Neural progenitor cell (in vitro differentiated cells): ENCODE results near the gene ATXN3L. TPM values are rescaled to one million over a fixed set of nuclear protein-coding genes. Genes with fewer than 3 reads are reported as not detected.

Experiments
- DNase-seq: peaks from one replicate; pipeline ENCODE4 v3.0.0-alpha.2; 2016; ENCODE audit warnings: low spot score
- H2AFZ ChIP-seq: fragments of 200-600 bp; sonication (generic); replicated peaks from 2 replicates; pipeline ENCODE4 v1.6.1; 2016; ENCODE audit warnings: antibody characterized with exemption
- H3F3A ChIP-seq: fragments of 200-600 bp; sonication (generic); 2 replicates; pipeline ENCODE4 v1.6.1; 2016; ENCODE audit warnings: antibody characterized with exemption, low read depth
- H3K27ac ChIP-seq: fragments of 200-600 bp; sonication (generic); 2 replicates; pipeline ENCODE4 v1.5.1; 2016; ENCODE audit warnings: mild to moderate bottlenecking
- H3K27me3 ChIP-seq: fragments of 200-600 bp; sonication (generic); 2 replicates; pipeline ENCODE4 v1.6.1; 2016; ENCODE audit warnings: mild to moderate bottlenecking, moderate library complexity
- H3K36me3 ChIP-seq: fragments of 200-600 bp; sonication (generic); 2 replicates; pipeline ENCODE4 v1.5.1; 2016
- H3K4me1 ChIP-seq: fragments of 200-600 bp; sonication (generic); 2 replicates; pipeline ENCODE4 v1.6.1; 2016; ENCODE audit warnings: mixed run types
- H3K4me2 ChIP-seq: fragments of 200-600 bp; sonication (generic); 2 replicates; pipeline ENCODE4 v1.6.1; 2016
- H3K4me3 ChIP-seq: fragments of 200-600 bp; sonication (generic); 2 replicates; pipeline ENCODE4 v1.5.1; 2016
- H3K79me2 ChIP-seq: fragments of 200-600 bp; sonication (generic); 2 replicates; pipeline ENCODE4 v1.6.1; 2016; ENCODE audit warnings: low read depth
- H3K9ac ChIP-seq: fragments of 200-600 bp; sonication (generic); 2 replicates; pipeline ENCODE4 v1.6.1; 2016
- H3K9me3 ChIP-seq: fragments of 200-600 bp; sonication (generic); 2 replicates; pipeline ENCODE4 v1.5.1; 2016; ENCODE audit warnings: low read depth
- H4K20me1 ChIP-seq: fragments of 200-600 bp; sonication (generic); 2 replicates; pipeline ENCODE4 v1.6.1; 2016; ENCODE audit warnings: low read depth
- H3K27ac Mint-ChIP-seq: 3 replicates; pipeline ENCODE4 v1.8.0; 2021; ENCODE audit warnings: mixed read lengths
- H3K27me3 Mint-ChIP-seq: 2 replicates; pipeline ENCODE4 v1.8.0; 2022; ENCODE audit warnings: low read depth, mild to moderate bottlenecking, inconsistent platforms, moderate library complexity, mixed read lengths; ENCODE audit not compliant: insufficient read depth
- H3K36me3 Mint-ChIP-seq: 3 replicates; pipeline ENCODE4 v1.8.0; 2021; ENCODE audit warnings: mixed read lengths
- H3K4me1 Mint-ChIP-seq: 3 replicates; pipeline ENCODE4 v1.8.0; 2021; ENCODE audit warnings: mixed read lengths
- H3K4me3 Mint-ChIP-seq: 3 replicates; pipeline ENCODE4 v1.8.0; 2021; ENCODE audit warnings: mild to moderate bottlenecking, moderate library complexity, mixed read lengths
- H3K9me3 Mint-ChIP-seq: 3 replicates; pipeline ENCODE4 v1.8.0; 2020; ENCODE audit warnings: mixed read lengths
- EZH2 ChIP-seq: fragments of 200-600 bp; sonication (generic); IDR thresholded peaks from 2 replicates; pipeline ENCODE4 v1.6.1; 2017; ENCODE audit warnings: antibody characterized with exemption, mild to moderate bottlenecking, moderate library complexity
- EZH2phosphoT487 ChIP-seq: fragments of 200-600 bp; sonication (generic); IDR thresholded peaks from 2 replicates; pipeline ENCODE4 v1.6.1; 2017; ENCODE audit warnings: antibody characterized with exemption
- total RNA-seq: library from RNA; depleted of rRNA; stranded (reverse); fragments of >200 nt; gene quantifications from 2 replicates; pipeline ENCODE4 v1.2.3, GENCODE V29; 2015; ENCODE audit warnings: low replicate concordance
- TF ChIP-seq, protein P1 (sequence below): fragments of 200-600 bp; sonication (generic); IDR thresholded peaks from 2 replicates; pipeline ENCODE4 v1.5.1; 2017; ENCODE audit warnings: antibody characterized with exemption, mild to moderate bottlenecking

Gene ATXN3L
- total RNA-seq, 1 donor from 2014 or later = not detected

DNA sequence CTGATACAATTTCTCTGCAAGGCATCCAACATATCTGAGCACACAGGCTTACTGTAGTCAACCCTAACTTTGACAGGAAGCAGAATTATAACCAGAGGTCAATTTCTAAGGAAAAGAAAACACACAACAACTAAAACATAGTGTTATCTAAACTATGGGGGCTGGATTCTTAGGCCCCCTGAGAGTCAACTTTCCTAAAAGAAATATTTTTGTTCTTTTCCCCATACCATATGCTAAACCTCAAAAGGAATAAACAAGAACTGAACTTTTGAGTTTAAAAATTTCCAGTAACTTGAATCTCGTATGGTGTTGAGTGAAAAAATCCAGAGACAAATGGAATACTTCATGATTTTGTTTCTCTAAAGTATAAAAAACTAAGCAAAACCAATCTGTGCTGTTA is 42.9 kb downstream of the ATXN3L start:
- Histone ChIP-seq H3K27ac (no peak overlapping the region), H3K36me3 (no peaks in the 10 kb centered on the region), H3K4me1 (peaks cover 12% of the 10 kb centered on the region), H3K27me3 (no peaks in the 10 kb centered on the region), H3K4me3 (no peak overlapping the region), H3F3A (peaks cover 1% of the 10 kb centered on the region), H3K9me3 (no peaks in the 10 kb centered on the region), H3K79me2 (no peaks in the 10 kb centered on the region), H3K9ac (no peak overlapping the region), H4K20me1 (no peaks in the 10 kb centered on the region), H3K4me2 (no peak overlapping the region), H2AFZ (peak overlapping the region; percentile 11)
- Mint-ChIP-seq H3K27ac (no peak overlapping the region), H3K9me3 (peaks cover 15% of the 10 kb centered on the region), H3K27me3 (peaks cover 5% of the 10 kb centered on the region), H3K36me3 (peaks cover under 1% of the 10 kb centered on the region), H3K4me3 (no peak overlapping the region), H3K4me1 (peaks cover 5% of the 10 kb centered on the region)
- no peak for DNase-seq
- TF ChIP-seq EZH2phosphoT487 = no peak
- TF ChIP-seq, protein P1, sequence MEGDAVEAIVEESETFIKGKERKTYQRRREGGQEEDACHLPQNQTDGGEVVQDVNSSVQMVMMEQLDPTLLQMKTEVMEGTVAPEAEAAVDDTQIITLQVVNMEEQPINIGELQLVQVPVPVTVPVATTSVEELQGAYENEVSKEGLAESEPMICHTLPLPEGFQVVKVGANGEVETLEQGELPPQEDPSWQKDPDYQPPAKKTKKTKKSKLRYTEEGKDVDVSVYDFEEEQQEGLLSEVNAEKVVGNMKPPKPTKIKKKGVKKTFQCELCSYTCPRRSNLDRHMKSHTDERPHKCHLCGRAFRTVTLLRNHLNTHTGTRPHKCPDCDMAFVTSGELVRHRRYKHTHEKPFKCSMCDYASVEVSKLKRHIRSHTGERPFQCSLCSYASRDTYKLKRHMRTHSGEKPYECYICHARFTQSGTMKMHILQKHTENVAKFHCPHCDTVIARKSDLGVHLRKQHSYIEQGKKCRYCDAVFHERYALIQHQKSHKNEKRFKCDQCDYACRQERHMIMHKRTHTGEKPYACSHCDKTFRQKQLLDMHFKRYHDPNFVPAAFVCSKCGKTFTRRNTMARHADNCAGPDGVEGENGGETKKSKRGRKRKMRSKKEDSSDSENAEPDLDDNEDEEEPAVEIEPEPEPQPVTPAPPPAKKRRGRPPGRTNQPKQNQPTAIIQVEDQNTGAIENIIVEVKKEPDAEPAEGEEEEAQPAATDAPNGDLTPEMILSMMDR = no peak
- TF ChIP-seq EZH2 = no peak

DNA sequence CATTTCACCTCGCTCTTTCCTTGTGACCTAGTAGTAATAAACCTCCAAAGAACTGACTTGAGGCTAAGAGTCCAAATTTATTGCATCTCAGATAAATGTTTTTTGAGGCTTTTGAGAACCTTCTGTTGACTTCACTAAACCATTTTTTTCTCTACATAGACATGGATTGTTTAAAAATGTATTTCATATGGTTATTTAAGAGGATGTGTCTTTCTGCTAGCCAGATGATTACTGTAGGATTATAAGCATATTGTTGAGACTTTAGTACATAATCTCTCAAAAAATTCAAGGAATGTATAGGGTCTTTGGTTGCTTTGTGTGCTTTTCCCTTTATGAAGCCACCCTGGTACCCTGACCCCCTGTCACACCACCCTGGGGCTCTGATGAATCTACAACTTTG is 44.8 kb downstream of the ATXN3L start:
- no peaks in the 10 kb centered on the region for H3K9me3 ChIP-seq
- H3K36me3 ChIP-seq = no peaks in the 10 kb centered on the region
- Mint-ChIP-seq H3K36me3 (no peaks in the 10 kb centered on the region), H3K27ac (no peak overlapping the region), H3K4me3 (no peak overlapping the region), H3K9me3 (peaks cover 6% of the 10 kb centered on the region), H3K4me1 (peaks cover 5% of the 10 kb centered on the region), H3K27me3 (peaks cover 5% of the 10 kb centered on the region)
- no peak overlapping the region for H3K4me2 ChIP-seq
- DNase-seq = no peak
- no peak overlapping the region for H3K4me3 ChIP-seq
- H4K20me1 ChIP-seq = no peaks in the 10 kb centered on the region
- H3K27ac ChIP-seq = no peak overlapping the region
- H2AFZ ChIP-seq = no peak overlapping the region
- no peaks in the 10 kb centered on the region for H3K27me3 ChIP-seq
- no peaks in the 10 kb centered on the region for H3K79me2 ChIP-seq
- no peaks in the 10 kb centered on the region for H3F3A ChIP-seq
- TF ChIP-seq, protein P1 = no peak
- no peak for TF ChIP-seq EZH2
- TF ChIP-seq EZH2phosphoT487 = no peak
- H3K9ac ChIP-seq = no peak overlapping the region
- peaks cover 12% of the 10 kb centered on the region for H3K4me1 ChIP-seq

DNA sequence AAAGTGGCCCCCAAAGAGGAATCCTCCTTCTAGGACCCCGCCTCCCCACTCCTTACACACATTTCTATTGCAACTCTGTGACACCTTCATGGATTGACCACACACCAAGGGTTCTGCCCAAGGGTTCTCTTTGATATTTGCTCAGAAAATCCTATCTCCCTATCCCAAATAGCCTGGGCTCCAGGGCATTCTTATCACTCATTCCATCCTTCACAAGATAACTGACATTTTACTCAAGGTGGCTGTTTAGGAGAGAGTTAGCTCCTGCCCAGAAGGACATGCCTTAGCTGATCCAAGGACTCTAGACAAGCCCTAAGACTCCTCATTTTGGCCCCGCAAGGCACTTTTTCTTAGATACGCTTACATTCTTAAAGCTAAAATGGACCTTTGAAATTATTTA is 47.4 kb downstream of the ATXN3L start:
- Histone ChIP-seq H3K27ac (no peak overlapping the region), H2AFZ (no peak overlapping the region), H3K36me3 (no peaks in the 10 kb centered on the region), H3K79me2 (no peaks in the 10 kb centered on the region), H3K9me3 (no peaks in the 10 kb centered on the region), H3K9ac (no peak overlapping the region), H3K4me1 (peaks cover 17% of the 10 kb centered on the region), H3K4me3 (no peak overlapping the region), H4K20me1 (no peaks in the 10 kb centered on the region), H3K4me2 (no peak overlapping the region), H3K27me3 (no peaks in the 10 kb centered on the region), H3F3A (peaks cover under 1% of the 10 kb centered on the region)
- no peak overlapping the region for H3K27ac Mint-ChIP-seq
- no peak for DNase-seq
- peaks cover 5% of the 10 kb centered on the region for H3K4me1 Mint-ChIP-seq
- H3K36me3 Mint-ChIP-seq = no peaks in the 10 kb centered on the region
- H3K27me3 Mint-ChIP-seq = peaks cover 3% of the 10 kb centered on the region
- TF ChIP-seq, protein P1 = no peak
- no peak for TF ChIP-seq EZH2
- TF ChIP-seq EZH2phosphoT487 = no peak
- peaks cover 4% of the 10 kb centered on the region for H3K9me3 Mint-ChIP-seq
- no peak overlapping the region for H3K4me3 Mint-ChIP-seq

DNA sequence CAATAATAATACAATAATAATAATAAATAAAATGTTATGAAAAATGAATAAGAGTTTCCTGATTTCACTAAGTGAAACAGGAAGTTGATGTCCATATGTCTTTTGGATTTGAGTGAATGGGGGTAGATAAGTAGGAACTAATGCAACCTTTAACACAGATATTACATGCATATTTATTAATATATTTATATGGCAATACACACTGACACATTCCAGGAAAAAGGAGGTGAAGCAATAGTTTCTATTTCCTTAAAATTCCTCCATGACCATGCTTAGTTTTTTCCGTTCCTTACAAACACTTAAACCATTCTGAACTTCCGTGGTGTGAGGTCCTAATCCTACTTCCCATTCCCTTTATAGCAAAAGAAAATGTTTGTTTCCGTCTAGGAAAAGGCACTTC is 48.3 kb downstream of the ATXN3L start:
- TF ChIP-seq, protein P1 = no peak
- TF ChIP-seq EZH2phosphoT487 = no peak
- no peak for TF ChIP-seq EZH2
- no peak overlapping the region for H3K27ac Mint-ChIP-seq
- H3K4me3 ChIP-seq = no peak overlapping the region
- peaks cover 9% of the 10 kb centered on the region for H3F3A ChIP-seq
- H4K20me1 ChIP-seq = no peaks in the 10 kb centered on the region
- H3K27me3 Mint-ChIP-seq = peaks cover 3% of the 10 kb centered on the region
- no peak overlapping the region for H2AFZ ChIP-seq
- H3K36me3 ChIP-seq = no peaks in the 10 kb centered on the region
- DNase-seq = no peak
- no peak overlapping the region for H3K4me2 ChIP-seq
- no peak overlapping the region for H3K4me3 Mint-ChIP-seq
- H3K9me3 ChIP-seq = no peaks in the 10 kb centered on the region
- peaks cover 5% of the 10 kb centered on the region for H3K4me1 Mint-ChIP-seq
- H3K9ac ChIP-seq = no peak overlapping the region
- peaks cover 24% of the 10 kb centered on the region for H3K4me1 ChIP-seq
- no peak overlapping the region for H3K27ac ChIP-seq
- H3K9me3 Mint-ChIP-seq = no peaks in the 10 kb centered on the region
- H3K27me3 ChIP-seq = no peaks in the 10 kb centered on the region
- no peaks in the 10 kb centered on the region for H3K79me2 ChIP-seq
- no peaks in the 10 kb centered on the region for H3K36me3 Mint-ChIP-seq
